ENCODE measurements around the gene KCNMA1.

Gene KCNMA1

GRCh38 chr10:77093126-77093525 is 544.5 kb downstream of the KCNMA1 start:
- no peak overlapping the region for H3K4me3 ChIP-seq (ENCODE audit: low read depth, low read length)
- no peak for TF ChIP-seq CTCF (IDR thresholded peaks at IDR 0.05; ENCODE audit: low read depth, low read length)

DNA sequence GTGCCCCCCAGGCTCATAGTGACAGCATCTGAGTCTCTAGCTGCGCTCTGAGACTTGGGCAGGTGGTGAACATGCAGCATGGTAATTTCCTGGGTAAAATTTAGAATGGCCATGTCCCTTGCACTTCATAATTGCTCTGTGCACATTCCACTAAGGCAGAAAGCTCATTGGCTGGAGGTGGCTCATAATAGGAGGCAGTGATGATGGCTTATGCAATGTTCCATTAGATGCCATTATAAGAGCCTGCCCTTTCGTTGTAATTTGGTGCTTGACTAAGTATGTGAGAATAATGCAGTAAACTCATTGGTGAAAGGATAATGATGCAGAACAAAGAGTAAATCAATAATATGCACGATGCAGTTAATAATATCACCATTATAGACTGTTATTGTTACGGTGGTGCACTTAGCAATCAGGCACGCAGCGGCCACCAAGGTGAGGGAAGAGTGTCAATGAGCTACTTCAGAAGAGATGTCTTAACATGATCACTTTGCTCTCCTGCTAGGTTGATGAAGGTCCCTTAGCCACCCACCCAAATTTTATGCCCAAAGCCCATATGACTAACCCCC is 545.9 kb downstream of the KCNMA1 start:
- no peak for TF ChIP-seq CTCF (IDR thresholded peaks at IDR 0.05; ENCODE audit: low read depth, low read length)
- no peak overlapping the region for H3K4me3 ChIP-seq (ENCODE audit: low read depth, low read length)

GRCh38 chr10:77090381-77091356 is 546.9 kb downstream of the KCNMA1 start:
- no peak overlapping the region for H3K4me3 ChIP-seq (ENCODE audit: low read depth, low read length)
- no peak for TF ChIP-seq CTCF (IDR thresholded peaks at IDR 0.05; ENCODE audit: low read depth, low read length)

GRCh38 chr10:77087366-77087765 is 550.2 kb downstream of the KCNMA1 start:
- no peak for TF ChIP-seq CTCF (IDR thresholded peaks at IDR 0.05; ENCODE audit: low read depth, low read length)
- H3K4me3 ChIP-seq (ENCODE audit: low read depth, low read length), result no peak overlapping the region

- H3K4me3 ChIP-seq (ENCODE audit: low read depth, low read length), result no peak overlapping the region
- TF ChIP-seq CTCF (IDR thresholded peaks at IDR 0.05; ENCODE audit: low read depth, low read length), result no peak
Measured at GRCh38 chr10:77086081-77086480, 551.5 kb downstream of the KCNMA1 start.

GRCh38 chr10:77085344-77085743 is 552.3 kb downstream of the KCNMA1 start:
- H3K4me3 ChIP-seq (ENCODE audit: low read depth, low read length), result no peak overlapping the region
- TF ChIP-seq CTCF (IDR thresholded peaks at IDR 0.05; ENCODE audit: low read depth, low read length), result no peak
